HepG2 (cell line): ENCODE results near the gene LTA. TPM values are rescaled to one million over a fixed set of nuclear protein-coding genes. Genes with fewer than 3 reads are reported as not detected.

Source experiments
- CBX1 ChIP-seq: IDR thresholded peaks from one replicate; pipeline ENCODE4 v1.6.1; 2016; ENCODE audit warnings: antibody characterized with exemption, low read depth
- CENPT ChIP-seq: sonication (generic); formaldehyde crosslinking; IDR thresholded peaks from 2 replicates; pipeline ENCODE4 v1.8.0; 2022; ENCODE audit warnings: low read depth, mild to moderate bottlenecking, moderate library complexity, missing genetic modification reagents
- HOXA9 ChIP-seq: sonication (generic); formaldehyde crosslinking; IDR thresholded peaks from 2 replicates; pipeline ENCODE4 v1.8.1; 2022; ENCODE audit warnings: missing genetic modification reagents, mild to moderate bottlenecking, moderate library complexity, borderline replicate concordance
- KLF6 ChIP-seq: IDR thresholded peaks from 2 replicates; pipeline ENCODE4 v1.8.0; 2016; ENCODE audit warnings: missing biosample characterization, missing genetic modification reagents
- MIER3 ChIP-seq: IDR thresholded peaks from 2 replicates; pipeline ENCODE4 v1.6.1; 2016; ENCODE audit warnings: missing compliant biosample characterization, borderline replicate concordance
- NFRKB ChIP-seq: fragments of 450-650 bp; IDR thresholded peaks from 2 replicates; pipeline ENCODE4 v1.6.1; 2017
- NR1H2 ChIP-seq: sonication (generic); formaldehyde crosslinking; IDR thresholded peaks from 2 replicates; pipeline ENCODE4 v1.8.1; 2022; ENCODE audit warnings: low read depth, missing genetic modification reagents, borderline replicate concordance
- NR2C2 ChIP-seq: sonication (generic); formaldehyde crosslinking; IDR thresholded peaks from 2 replicates; pipeline ENCODE4 v1.4.0; 2020; ENCODE audit warnings: missing genetic modification reagents, mild to moderate bottlenecking, moderate library complexity, borderline replicate concordance
- RNF2 ChIP-seq: fragments of 450-650 bp; conservative IDR thresholded peaks from 2 replicates; pipeline ENCODE4 v1.6.1; 2016; ENCODE audit warnings: low read depth
- SMAD1 ChIP-seq: sonication (generic); formaldehyde crosslinking; IDR thresholded peaks from 2 replicates; pipeline ENCODE4 v1.4.0; 2020; ENCODE audit warnings: missing genetic modification reagents, low read depth, mild to moderate bottlenecking, borderline replicate concordance
- SOX5 ChIP-seq: IDR thresholded peaks from 2 replicates; pipeline ENCODE4 v1.6.1; 2016; ENCODE audit warnings: borderline replicate concordance
- SRSF1 ChIP-seq: fragments of 200-400 bp; formaldehyde crosslinking; optimal IDR thresholded peaks from 2 replicates; pipeline ENCODE3; 2017; ENCODE audit warnings: mild to moderate bottlenecking, low read depth, low read length, moderate library complexity
- SSRP1 ChIP-seq: IDR thresholded peaks from 2 replicates; pipeline ENCODE4 v1.6.1; 2016; ENCODE audit warnings: control low read depth
- TBL1XR1 ChIP-seq: fragments of 150-350 bp; IDR thresholded peaks from 2 replicates; pipeline ENCODE4 v1.6.1; 2014; ENCODE audit warnings: borderline replicate concordance, low read length; ENCODE audit not compliant: partially characterized antibody
- THAP11 ChIP-seq: IDR thresholded peaks from 2 replicates; pipeline ENCODE4 v1.6.1; 2016; ENCODE audit warnings: missing biosample characterization, missing genetic modification reagents
- ZNF224 ChIP-seq: sonication (generic); formaldehyde crosslinking; IDR thresholded peaks from 2 replicates; pipeline ENCODE4 v1.5.0; 2020; ENCODE audit warnings: mild to moderate bottlenecking, missing genetic modification reagents
- ZNF292 ChIP-seq: sonication (generic); formaldehyde crosslinking; IDR thresholded peaks from 2 replicates; pipeline ENCODE4 v1.8.1; 2022; ENCODE audit warnings: mild to moderate bottlenecking, low read depth, missing genetic modification reagents, borderline replicate concordance
- ZNF510 ChIP-seq: sonication (generic); formaldehyde crosslinking; IDR thresholded peaks from 2 replicates; pipeline ENCODE4 v1.4.0; 2020; ENCODE audit warnings: low read depth, mild to moderate bottlenecking, missing genetic modification reagents
- ZNF776 ChIP-seq: sonication (generic); formaldehyde crosslinking; IDR thresholded peaks from 2 replicates; pipeline ENCODE4 v1.4.0; 2020; ENCODE audit warnings: mild to moderate bottlenecking, missing genetic modification reagents
- ZSCAN12 ChIP-seq: sonication (generic); formaldehyde crosslinking; IDR thresholded peaks from 2 replicates; pipeline ENCODE4 v1.9.0; 2021; ENCODE audit warnings: mild to moderate bottlenecking, missing genetic modification reagents
- ZZZ3 ChIP-seq: sonication (generic); formaldehyde crosslinking; IDR thresholded peaks from 2 replicates; pipeline ENCODE4 v1.4.0; 2020; ENCODE audit warnings: missing genetic modification reagents, mild to moderate bottlenecking, borderline replicate concordance
- polyA plus RNA-seq, 8 experiments: library from polyadenylated mRNA; depleted of rRNA in 3 of 8; stranded (reverse) in 7 of 8; unstranded in 1 of 8; fragments of >200 nt; fragmentation: Illumina TruSeq in 4 of 8; extraction: Trizol in 4 of 8; gene quantifications; 2 replicates each; pipeline versions ENCODE4 v1.2.1 to v1.2.3, GENCODE V29; 2011 to 2016; ENCODE audit warnings: low read depth in 4 of 8, missing spikeins in 1 of 8, mixed read lengths in 1 of 8; ENCODE audit not compliant: insufficient read depth in 1 of 8
- total RNA-seq, 5 experiments: library from RNA; depleted of rRNA; stranded (reverse); fragments of >200 nt; fragmentation: Illumina TruSeq; extraction: Trizol; gene quantifications; 2 replicates each; pipeline ENCODE4 v1.2.3, GENCODE V29; 2016; ENCODE audit warnings: low read depth in 1 of 5
- TF ChIP-seq, protein P1 (sequence below): sonication (generic); formaldehyde crosslinking; IDR thresholded peaks from 2 replicates; pipeline ENCODE4 v1.4.0; 2020; ENCODE audit warnings: missing genetic modification reagents
- TF ChIP-seq, protein P2 (sequence below): IDR thresholded peaks from 2 replicates; pipeline ENCODE4 v1.6.1; 2016; ENCODE audit warnings: low read depth, control low read depth
- TF ChIP-seq, protein P3 (sequence below): sonication (generic); formaldehyde crosslinking; IDR thresholded peaks from 2 replicates; pipeline ENCODE4 v1.5.0; 2020; ENCODE audit warnings: missing genetic modification reagents, mild to moderate bottlenecking, borderline replicate concordance

LTA gene
- total and polyA plus RNA-seq, 2 of the 13 experiments (the other 11 are each of a cell fraction or from before 2014, with no cell fraction given) = 0.09 TPM; not detected in 1

DNA sequence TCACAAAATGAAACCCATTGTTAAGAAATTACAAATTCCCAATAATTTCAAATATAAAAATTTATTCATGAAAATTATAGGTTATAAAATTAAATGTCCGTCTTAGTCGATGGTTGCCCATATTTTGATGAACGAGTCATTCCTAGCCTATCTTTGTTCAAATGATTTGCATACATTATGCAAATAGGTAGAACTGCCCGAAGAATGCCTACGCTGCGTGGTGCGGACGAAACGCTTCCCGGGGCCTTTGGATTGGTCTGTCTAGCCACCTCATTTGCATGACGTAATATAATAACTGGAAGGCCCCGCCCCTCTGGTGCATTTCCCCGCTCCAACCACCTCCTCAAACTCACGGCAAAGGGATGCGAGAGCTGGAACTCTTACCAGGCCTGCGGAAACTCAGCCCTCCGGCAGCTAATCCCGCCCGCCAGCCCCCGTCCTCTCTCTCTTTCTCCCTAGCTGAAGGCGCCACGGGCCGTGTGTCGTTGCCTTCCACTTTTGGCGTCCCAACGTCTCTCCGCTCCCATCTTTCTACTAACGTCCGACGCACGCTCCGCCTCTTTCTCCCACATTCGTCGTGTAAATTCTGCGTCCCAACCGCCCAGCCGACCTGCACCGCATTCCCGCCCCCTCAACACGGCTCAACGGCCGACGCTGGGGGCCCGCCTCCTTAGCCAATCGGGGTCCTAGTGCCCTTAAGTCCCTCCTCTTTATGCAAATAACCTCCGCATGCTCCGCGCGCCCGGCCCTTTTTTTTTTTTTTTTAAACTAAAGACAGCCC, 47.9 kb downstream of the LTA start (continued):
- TF ChIP-seq TBL1XR1 (peak; percentile 78), HOXA9 (CRISPR knock-in tag) (no peak), ZNF292 (no peak), SSRP1 (CRISPR knock-in tag) (no peak), CBX1 (no peak), KLF6 (CRISPR knock-in tag) (no peak; the same call in 1 of the 2 replicates), ZSCAN12 (no peak), SOX5 (0 out of 2 replicates have a peak, but pooled peaks have one; percentile 49), NR2C2 (CRISPR knock-in tag) (peak; percentile 37; the same call in 1 of the 2 replicates), NFRKB (no peak), SMAD1 (no peak), NR1H2 (no peak), ZNF224 (no peak; the same call in 1 of the 2 replicates), RNF2 (peak; percentile 97), THAP11 (CRISPR knock-in tag) (peak; percentile 55), ZZZ3 (CRISPR knock-in tag) (no peak; the same call in 1 of the 2 replicates), ZNF776 (no peak; the same call in 1 of the 2 replicates), SRSF1 (peak; percentile 71), ZNF510 (CRISPR knock-in tag) (peak; percentile 86; the same call in 1 of the 2 replicates), CENPT (peak; percentile 67; the same call in 1 of the 2 replicates), MIER3 (CRISPR knock-in tag) (no peak)
- TF ChIP-seq, protein P1, sequence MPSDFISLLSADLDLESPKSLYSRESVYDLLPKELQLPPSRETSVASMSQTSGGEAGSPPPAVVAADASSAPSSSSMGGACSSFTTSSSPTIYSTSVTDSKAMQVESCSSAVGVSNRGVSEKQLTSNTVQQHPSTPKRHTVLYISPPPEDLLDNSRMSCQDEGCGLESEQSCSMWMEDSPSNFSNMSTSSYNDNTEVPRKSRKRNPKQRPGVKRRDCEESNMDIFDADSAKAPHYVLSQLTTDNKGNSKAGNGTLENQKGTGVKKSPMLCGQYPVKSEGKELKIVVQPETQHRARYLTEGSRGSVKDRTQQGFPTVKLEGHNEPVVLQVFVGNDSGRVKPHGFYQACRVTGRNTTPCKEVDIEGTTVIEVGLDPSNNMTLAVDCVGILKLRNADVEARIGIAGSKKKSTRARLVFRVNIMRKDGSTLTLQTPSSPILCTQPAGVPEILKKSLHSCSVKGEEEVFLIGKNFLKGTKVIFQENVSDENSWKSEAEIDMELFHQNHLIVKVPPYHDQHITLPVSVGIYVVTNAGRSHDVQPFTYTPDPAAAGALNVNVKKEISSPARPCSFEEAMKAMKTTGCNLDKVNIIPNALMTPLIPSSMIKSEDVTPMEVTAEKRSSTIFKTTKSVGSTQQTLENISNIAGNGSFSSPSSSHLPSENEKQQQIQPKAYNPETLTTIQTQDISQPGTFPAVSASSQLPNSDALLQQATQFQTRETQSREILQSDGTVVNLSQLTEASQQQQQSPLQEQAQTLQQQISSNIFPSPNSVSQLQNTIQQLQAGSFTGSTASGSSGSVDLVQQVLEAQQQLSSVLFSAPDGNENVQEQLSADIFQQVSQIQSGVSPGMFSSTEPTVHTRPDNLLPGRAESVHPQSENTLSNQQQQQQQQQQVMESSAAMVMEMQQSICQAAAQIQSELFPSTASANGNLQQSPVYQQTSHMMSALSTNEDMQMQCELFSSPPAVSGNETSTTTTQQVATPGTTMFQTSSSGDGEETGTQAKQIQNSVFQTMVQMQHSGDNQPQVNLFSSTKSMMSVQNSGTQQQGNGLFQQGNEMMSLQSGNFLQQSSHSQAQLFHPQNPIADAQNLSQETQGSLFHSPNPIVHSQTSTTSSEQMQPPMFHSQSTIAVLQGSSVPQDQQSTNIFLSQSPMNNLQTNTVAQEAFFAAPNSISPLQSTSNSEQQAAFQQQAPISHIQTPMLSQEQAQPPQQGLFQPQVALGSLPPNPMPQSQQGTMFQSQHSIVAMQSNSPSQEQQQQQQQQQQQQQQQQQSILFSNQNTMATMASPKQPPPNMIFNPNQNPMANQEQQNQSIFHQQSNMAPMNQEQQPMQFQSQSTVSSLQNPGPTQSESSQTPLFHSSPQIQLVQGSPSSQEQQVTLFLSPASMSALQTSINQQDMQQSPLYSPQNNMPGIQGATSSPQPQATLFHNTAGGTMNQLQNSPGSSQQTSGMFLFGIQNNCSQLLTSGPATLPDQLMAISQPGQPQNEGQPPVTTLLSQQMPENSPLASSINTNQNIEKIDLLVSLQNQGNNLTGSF (CRISPR knock-in tag) = peak; percentile 63; the same call in 1 of the 2 replicates
- TF ChIP-seq, protein P2, sequence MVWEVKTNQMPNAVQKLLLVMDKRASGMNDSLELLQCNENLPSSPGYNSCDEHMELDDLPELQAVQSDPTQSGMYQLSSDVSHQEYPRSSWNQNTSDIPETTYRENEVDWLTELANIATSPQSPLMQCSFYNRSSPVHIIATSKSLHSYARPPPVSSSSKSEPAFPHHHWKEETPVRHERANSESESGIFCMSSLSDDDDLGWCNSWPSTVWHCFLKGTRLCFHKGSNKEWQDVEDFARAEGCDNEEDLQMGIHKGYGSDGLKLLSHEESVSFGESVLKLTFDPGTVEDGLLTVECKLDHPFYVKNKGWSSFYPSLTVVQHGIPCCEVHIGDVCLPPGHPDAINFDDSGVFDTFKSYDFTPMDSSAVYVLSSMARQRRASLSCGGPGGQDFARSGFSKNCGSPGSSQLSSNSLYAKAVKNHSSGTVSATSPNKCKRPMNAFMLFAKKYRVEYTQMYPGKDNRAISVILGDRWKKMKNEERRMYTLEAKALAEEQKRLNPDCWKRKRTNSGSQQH = no peak
- TF ChIP-seq, protein P3, sequence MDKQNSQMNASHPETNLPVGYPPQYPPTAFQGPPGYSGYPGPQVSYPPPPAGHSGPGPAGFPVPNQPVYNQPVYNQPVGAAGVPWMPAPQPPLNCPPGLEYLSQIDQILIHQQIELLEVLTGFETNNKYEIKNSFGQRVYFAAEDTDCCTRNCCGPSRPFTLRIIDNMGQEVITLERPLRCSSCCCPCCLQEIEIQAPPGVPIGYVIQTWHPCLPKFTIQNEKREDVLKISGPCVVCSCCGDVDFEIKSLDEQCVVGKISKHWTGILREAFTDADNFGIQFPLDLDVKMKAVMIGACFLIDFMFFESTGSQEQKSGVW (CRISPR knock-in tag) = no peak
